Esophagus squamous epithelium (tissue), 4 donors: ENCODE results near the gene IFI27L1.

ENCODE experiments used
- CTCF ChIP-seq, 6 experiments: fragments of 450-650 bp in 4 of 6; fragments of 200-600 bp in 2 of 6; sonication (generic) in 2 of 6; IDR thresholded peaks; one replicate each; pipeline ENCODE4 v1.5.1; 2016 to 2019; ENCODE audit warnings: antibody characterized with exemption in 6 of 6, mild to moderate bottlenecking in 4 of 6, moderate library complexity in 4 of 6
- POLR2A ChIP-seq, 4 donors: fragments of 450-650 bp; IDR thresholded peaks; one replicate each; pipeline ENCODE4 v1.6.1; 2017; ENCODE audit warnings: antibody characterized with exemption in 4 of 4, mild to moderate bottlenecking in 4 of 4, moderate library complexity in 3 of 4

GRCh38 chr14:94052662-94053061, 28.4 kb upstream of the IFI27L1 start:
- no peak for TF ChIP-seq CTCF (IDR thresholded peaks at IDR 0.05)
- no peak for TF ChIP-seq POLR2A (IDR thresholded peaks at IDR 0.05)
